GM12878 (cell line): ENCODE data around the gene B3GAT2. TPM values are rescaled to one million over a fixed set of nuclear protein-coding genes. Genes with fewer than 3 reads are reported as not detected.

Experiments used
- ATAC-seq: fragments of 200-7000 bp; cut with Tn5 transposase; 3 replicates; pipeline ENCODE4 v1.9.1; 2020; ENCODE audit warnings: mild to moderate bottlenecking, moderate library complexity
- BruUV-seq: library from RNA; stranded (reverse); fragments of 400-500 nt; replicated peaks from 2 replicates; lab custom pipeline; 2021; lab: Mats Ljungman, UMichigan
- CTCF ChIA-PET: fragments of 300-600 bp; sonication (Branson Sonifier 250); formaldehyde crosslinking; extraction: SDS; loops from one replicate; lab custom pipeline; 2021; ENCODE audit warnings: inconsistent platforms; lab: Yijun Ruan, JAX
- POLR2A ChIA-PET: fragments of 350-600 bp; formaldehyde crosslinking; extraction: SDS; loops from one replicate; lab custom pipeline; 2021; ENCODE audit warnings: inconsistent platforms; lab: Charles Lee
- RAD21 ChIA-PET: fragments of 300-600 bp; sonication (Branson Sonifier 250); formaldehyde crosslinking; loops from one replicate; lab custom pipeline; 2023; ENCODE audit warnings: antibody characterized with exemption; ENCODE audit not compliant: unreplicated experiment; lab: Charles Lee
- SMC1A ChIA-PET: fragments of 300-600 bp; sonication (Branson Sonifier 250); formaldehyde crosslinking; loops from one replicate; lab custom pipeline; 2023; ENCODE audit not compliant: unreplicated experiment, uncharacterized antibody; lab: Charles Lee
- DNase-seq: peaks from one replicate; pipeline ENCODE4 v3.0.0-alpha.2; 2011; ENCODE audit warnings: low read depth, low spot score
- FAIRE-seq: peaks from 3 replicates; lab custom pipeline; 2011; peaks lifted over from hg19 to GRCh38; lab: Jason Lieb, UNC
- H2AFZ ChIP-seq: 2 replicates; pipeline ENCODE4 v1.6.0; 2011; ENCODE audit warnings: low read depth, low read length, control low read depth; ENCODE audit not compliant: control insufficient read depth
- H3K27ac ChIP-seq: 2 replicates; pipeline ENCODE4 v1.5.1; 2011; ENCODE audit warnings: control low read depth; ENCODE audit not compliant: control insufficient read depth, insufficient read depth
- H3K27me3 ChIP-seq, 2 experiments: replicated peaks in 1 of 2; 2 replicates each; pipeline versions ENCODE4 v1.6.0 to v1.6.1; 2011; ENCODE audit warnings: low read length in 1 of 2; ENCODE audit not compliant: control insufficient read depth in 2 of 2, insufficient read depth in 2 of 2
- H3K36me3 ChIP-seq, 2 experiments: 2 replicates each; pipeline ENCODE4 v1.5.1; 2011; ENCODE audit warnings: low read length in 1 of 2; ENCODE audit not compliant: control insufficient read depth in 2 of 2, insufficient read depth in 2 of 2
- H3K4me1 ChIP-seq: 2 replicates; pipeline ENCODE4 v1.6.1; 2011; ENCODE audit warnings: mild to moderate bottlenecking, low read length, moderate library complexity, mixed read lengths; ENCODE audit not compliant: control insufficient read depth, insufficient read depth
- H3K4me2 ChIP-seq: 2 replicates; pipeline ENCODE4 v1.6.0; 2011; ENCODE audit warnings: control low read depth; ENCODE audit not compliant: control insufficient read depth, insufficient read depth
- H3K4me3 ChIP-seq: fragments of 200-600 bp; sonication (generic); 2 replicates; pipeline ENCODE4 v1.5.1; 2016
- H3K79me2 ChIP-seq: 2 replicates; pipeline ENCODE4 v1.6.0; 2011; ENCODE audit warnings: low read length; ENCODE audit not compliant: control insufficient read depth, insufficient read depth
- H3K9ac ChIP-seq: 2 replicates; pipeline ENCODE4 v1.8.0; 2011; ENCODE audit warnings: low read length, control low read depth, mixed read lengths; ENCODE audit not compliant: control insufficient read depth, insufficient read depth
- H3K9me3 ChIP-seq: replicated peaks from 3 replicates; pipeline ENCODE4 v1.5.1; 2011; ENCODE audit warnings: mild to moderate bottlenecking, low read length; ENCODE audit not compliant: control insufficient read depth, insufficient read depth
- H4K20me1 ChIP-seq: 2 replicates; pipeline ENCODE4 v1.6.0; 2011; ENCODE audit not compliant: control insufficient read depth, insufficient read depth
- BACH1 ChIP-seq: fragments of 450-650 bp; IDR thresholded peaks from 2 replicates; pipeline ENCODE4 v1.6.1; 2017; ENCODE audit warnings: mild to moderate bottlenecking, borderline replicate concordance
- CREB1 ChIP-seq: IDR thresholded peaks from 2 replicates; pipeline ENCODE4 v1.6.1; 2012; ENCODE audit warnings: low read depth, mild to moderate bottlenecking, inconsistent platforms
- EGR1 ChIP-seq, 2 experiments: IDR thresholded peaks; 1 replicate in 1 of 2; 2 replicates in 1 of 2; pipeline ENCODE4 v1.6.1; 2011 to 2012; ENCODE audit warnings: low read depth in 2 of 2, low read length in 2 of 2, borderline replicate concordance in 1 of 2, mild to moderate bottlenecking in 1 of 2, moderate library complexity in 1 of 2
- FOXK2 ChIP-seq: fragments of 450-650 bp; IDR thresholded peaks from 2 replicates; pipeline ENCODE4 v1.6.1; 2017; ENCODE audit warnings: mild to moderate bottlenecking, moderate library complexity
- HDAC2 ChIP-seq: fragments of 200-600 bp; sonication (generic); IDR thresholded peaks from 2 replicates; pipeline ENCODE4 v1.6.1; 2017
- RBBP5 ChIP-seq: fragments of 200-600 bp; sonication (generic); conservative IDR thresholded peaks from 2 replicates; pipeline ENCODE4 v1.6.1; 2016
- SMC3 ChIP-seq: IDR thresholded peaks from 2 replicates; pipeline ENCODE4 v1.6.1; 2011; ENCODE audit warnings: low read length, improper control_type of control experiment, borderline replicate concordance
- SP1 ChIP-seq: IDR thresholded peaks from one replicate; pipeline ENCODE4 v1.6.1; 2011; ENCODE audit warnings: low read depth, low read length
- SRF ChIP-seq, 2 experiments: IDR thresholded peaks; 2 replicates each; pipeline ENCODE4 v1.6.1; 2011; ENCODE audit warnings: low read depth in 2 of 2, low read length in 2 of 2, mild to moderate bottlenecking in 1 of 2, moderate library complexity in 1 of 2
- STAT3 ChIP-seq: IDR thresholded peaks from 2 replicates; pipeline ENCODE4 v1.6.1; 2011; ENCODE audit warnings: low read depth, low read length, improper control_type of control experiment
- ZNF384 ChIP-seq: IDR thresholded peaks from 2 replicates; pipeline ENCODE4 v1.6.1; 2012; ENCODE audit warnings: low read depth, mild to moderate bottlenecking, low read length, improper control_type of control experiment, borderline replicate concordance
- ZSCAN29 ChIP-seq: fragments of 450-650 bp; IDR thresholded peaks from 2 replicates; pipeline ENCODE4 v1.6.1; 2017; ENCODE audit warnings: mild to moderate bottlenecking, moderate library complexity
- ZZZ3 ChIP-seq: IDR thresholded peaks from 2 replicates; pipeline ENCODE4 v1.6.1; 2011; ENCODE audit warnings: low read depth; ENCODE audit not compliant: control insufficient read depth, insufficient read length
- WGBS: methylation state at CpG from one replicate; pipeline ENCODE4 v1.1.6; 2016; ENCODE audit warnings: low lambda C conversion rate; ENCODE audit not compliant: insufficient replicate concordance, insufficient coverage; ENCODE audit errors: missing lambda C conversion rate; 5-methylcytosine and 5-hydroxymethylcytosine counted together
- in situ Hi-C: fragments of 300-500 bp; cut with MboI; formaldehyde crosslinking; loops from 9 replicates; pipeline ENCODE4 v1.14.3; 2018; ENCODE audit warnings: mixed read lengths
- intact Hi-C: fragments of 100-400 bp; cut with micrococcal nuclease; formaldehyde crosslinking; loops from one replicate; pipeline ENCODE4 v1.14.2; 2022; ENCODE audit not compliant: unreplicated experiment
- polyA plus RNA-seq, 11 experiments: library from polyadenylated mRNA; depleted of rRNA in 4 of 11; unstranded in 6 of 11; stranded (reverse) in 5 of 11; fragments of >200 nt; fragmentation: Nextera tagmentation in 4 of 11; fragmentation: Illumina TruSeq in 1 of 11; extraction: Ambion mirVana in 4 of 11; extraction: Trizol in 1 of 11; gene quantifications; 1 replicate in 1 of 11; 2 replicates in 10 of 11; pipeline versions ENCODE4 v1.2.1 to v1.2.3, GENCODE V29; 2011 to 2016; ENCODE audit warnings: inconsistent platforms in 2 of 11, missing spikeins in 2 of 11, low read depth in 1 of 11
- total RNA-seq, 4 experiments: library from RNA; depleted of rRNA in 3 of 4; stranded (reverse); fragments of >200 nt in 3 of 4; fragmentation: Illumina TruSeq in 1 of 4; extraction: Trizol in 1 of 4; gene quantifications; 2 replicates each; pipeline versions ENCODE4 v1.2.1 to v1.2.3, GENCODE V29; 2013 to 2021
- TF ChIP-seq, protein P1 (sequence below): IDR thresholded peaks from 2 replicates; pipeline ENCODE4 v1.6.1; 2011; ENCODE audit warnings: mild to moderate bottlenecking, low read depth, low read length, moderate library complexity; ENCODE audit not compliant: insufficient replicate concordance
- TF ChIP-seq, protein P2 (sequence below): fragments of 450-650 bp; formaldehyde crosslinking; IDR thresholded peaks from 2 replicates; pipeline ENCODE4 v1.4.0; 2020; ENCODE audit warnings: mild to moderate bottlenecking, moderate library complexity
- TF ChIP-seq, protein P3 (sequence below): fragments of 450-650 bp; IDR thresholded peaks from 2 replicates; pipeline ENCODE4 v1.6.1; 2017; ENCODE audit warnings: low read depth, mild to moderate bottlenecking, moderate library complexity

Gene B3GAT2
- total and polyA plus RNA-seq, 10 of the 15 experiments (the other 5 are each of a cell fraction or from before 2014, with no cell fraction given) = 0.04 to 1.2 (median 0.22) TPM; not detected in 5

DNA sequence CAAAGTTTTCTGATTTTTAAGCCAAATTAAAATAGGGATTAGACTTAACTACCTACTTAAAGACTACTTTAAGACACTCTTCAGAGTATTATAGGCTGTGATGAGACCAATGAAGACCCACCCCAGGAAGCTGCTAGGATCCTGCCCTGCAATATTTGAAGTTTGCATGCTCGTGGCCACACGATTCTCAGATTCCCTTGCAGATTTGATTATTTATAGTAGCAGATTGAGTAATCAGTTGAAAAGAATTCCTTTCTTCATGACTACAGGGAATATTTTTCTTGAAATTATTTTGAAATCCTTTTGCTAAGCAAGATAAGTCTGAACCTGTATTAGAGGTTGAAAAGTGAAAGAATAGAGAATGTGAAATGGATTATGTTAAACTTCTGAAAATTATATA lies 122.3 kb downstream of the B3GAT2 start:
- H3K27ac ChIP-seq = no peak overlapping the region
- H3K79me2 ChIP-seq = no peaks in the 10 kb centered on the region
- DNase-seq (no peak), FAIRE-seq (no peak), ATAC-seq (no peak)
- no peaks in the 10 kb centered on the region for H3K36me3 ChIP-seq
- TF ChIP-seq, protein P1, sequence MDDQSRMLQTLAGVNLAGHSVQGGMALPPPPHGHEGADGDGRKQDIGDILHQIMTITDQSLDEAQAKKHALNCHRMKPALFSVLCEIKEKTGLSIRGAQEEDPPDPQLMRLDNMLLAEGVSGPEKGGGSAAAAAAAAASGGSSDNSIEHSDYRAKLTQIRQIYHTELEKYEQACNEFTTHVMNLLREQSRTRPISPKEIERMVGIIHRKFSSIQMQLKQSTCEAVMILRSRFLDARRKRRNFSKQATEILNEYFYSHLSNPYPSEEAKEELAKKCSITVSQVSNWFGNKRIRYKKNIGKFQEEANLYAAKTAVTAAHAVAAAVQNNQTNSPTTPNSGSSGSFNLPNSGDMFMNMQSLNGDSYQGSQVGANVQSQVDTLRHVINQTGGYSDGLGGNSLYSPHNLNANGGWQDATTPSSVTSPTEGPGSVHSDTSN = no peak
- TF ChIP-seq ZZZ3 = no peak
- TF ChIP-seq RBBP5 = no peak
- TF ChIP-seq ZSCAN29 = no peak
- no peak for TF ChIP-seq ZNF384
- TF ChIP-seq HDAC2 = no peak
- no peak for TF ChIP-seq CREB1
- no peak for TF ChIP-seq SRF (IDR thresholded peaks at IDR 0.05; ENCODE audit: low read depth in 2 of 2, low read length in 2 of 2)
- no peak for TF ChIP-seq FOXK2
- TF ChIP-seq, protein P2, sequence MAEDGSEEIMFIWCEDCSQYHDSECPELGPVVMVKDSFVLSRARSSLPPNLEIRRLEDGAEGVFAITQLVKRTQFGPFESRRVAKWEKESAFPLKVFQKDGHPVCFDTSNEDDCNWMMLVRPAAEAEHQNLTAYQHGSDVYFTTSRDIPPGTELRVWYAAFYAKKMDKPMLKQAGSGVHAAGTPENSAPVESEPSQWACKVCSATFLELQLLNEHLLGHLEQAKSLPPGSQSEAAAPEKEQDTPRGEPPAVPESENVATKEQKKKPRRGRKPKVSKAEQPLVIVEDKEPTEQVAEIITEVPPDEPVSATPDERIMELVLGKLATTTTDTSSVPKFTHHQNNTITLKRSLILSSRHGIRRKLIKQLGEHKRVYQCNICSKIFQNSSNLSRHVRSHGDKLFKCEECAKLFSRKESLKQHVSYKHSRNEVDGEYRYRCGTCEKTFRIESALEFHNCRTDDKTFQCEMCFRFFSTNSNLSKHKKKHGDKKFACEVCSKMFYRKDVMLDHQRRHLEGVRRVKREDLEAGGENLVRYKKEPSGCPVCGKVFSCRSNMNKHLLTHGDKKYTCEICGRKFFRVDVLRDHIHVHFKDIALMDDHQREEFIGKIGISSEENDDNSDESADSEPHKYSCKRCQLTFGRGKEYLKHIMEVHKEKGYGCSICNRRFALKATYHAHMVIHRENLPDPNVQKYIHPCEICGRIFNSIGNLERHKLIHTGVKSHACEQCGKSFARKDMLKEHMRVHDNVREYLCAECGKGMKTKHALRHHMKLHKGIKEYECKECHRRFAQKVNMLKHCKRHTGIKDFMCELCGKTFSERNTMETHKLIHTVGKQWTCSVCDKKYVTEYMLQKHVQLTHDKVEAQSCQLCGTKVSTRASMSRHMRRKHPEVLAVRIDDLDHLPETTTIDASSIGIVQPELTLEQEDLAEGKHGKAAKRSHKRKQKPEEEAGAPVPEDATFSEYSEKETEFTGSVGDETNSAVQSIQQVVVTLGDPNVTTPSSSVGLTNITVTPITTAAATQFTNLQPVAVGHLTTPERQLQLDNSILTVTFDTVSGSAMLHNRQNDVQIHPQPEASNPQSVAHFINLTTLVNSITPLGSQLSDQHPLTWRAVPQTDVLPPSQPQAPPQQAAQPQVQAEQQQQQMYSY (CRISPR knock-in tag) = no peak
- TF ChIP-seq BACH1 = no peak
- TF ChIP-seq EGR1 (IDR thresholded peaks at IDR 0.05; ENCODE audit: borderline replicate concordance in 1 of 2, low read depth in 2 of 2, low read length in 2 of 2) = no peak
- no peak for TF ChIP-seq SMC3
- TF ChIP-seq STAT3 = no peak
- TF ChIP-seq, protein P3, sequence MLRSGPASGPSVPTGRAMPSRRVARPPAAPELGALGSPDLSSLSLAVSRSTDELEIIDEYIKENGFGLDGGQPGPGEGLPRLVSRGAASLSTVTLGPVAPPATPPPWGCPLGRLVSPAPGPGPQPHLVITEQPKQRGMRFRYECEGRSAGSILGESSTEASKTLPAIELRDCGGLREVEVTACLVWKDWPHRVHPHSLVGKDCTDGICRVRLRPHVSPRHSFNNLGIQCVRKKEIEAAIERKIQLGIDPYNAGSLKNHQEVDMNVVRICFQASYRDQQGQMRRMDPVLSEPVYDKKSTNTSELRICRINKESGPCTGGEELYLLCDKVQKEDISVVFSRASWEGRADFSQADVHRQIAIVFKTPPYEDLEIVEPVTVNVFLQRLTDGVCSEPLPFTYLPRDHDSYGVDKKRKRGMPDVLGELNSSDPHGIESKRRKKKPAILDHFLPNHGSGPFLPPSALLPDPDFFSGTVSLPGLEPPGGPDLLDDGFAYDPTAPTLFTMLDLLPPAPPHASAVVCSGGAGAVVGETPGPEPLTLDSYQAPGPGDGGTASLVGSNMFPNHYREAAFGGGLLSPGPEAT = no peak
- no peak for TF ChIP-seq SP1
- intact Hi-C loops = no loop called here
- H4K20me1 ChIP-seq = no peaks in the 10 kb centered on the region
- CTCF ChIA-PET = no interaction called here
- H3K9ac ChIP-seq = no peak overlapping the region
- no peaks in the 10 kb centered on the region for H3K27me3 ChIP-seq
- in situ Hi-C loops = no loop called here
- no peak overlapping the region for H3K4me3 ChIP-seq
- H3K4me2 ChIP-seq = no peak overlapping the region
- SMC1A ChIA-PET = interaction anchor here (0.9 kb wide), 1 partner anchor 82 kb away, joined by 4 read pairs; no protein-coding TSS in a partner anchor
- no peaks in the 10 kb centered on the region for H3K9me3 ChIP-seq
- 77% methylated on average over 2 of the region's 2 CpGs for WGBS
- no TSS peak for BruUV-seq
- POLR2A ChIA-PET = no interaction called here
- no peaks in the 10 kb centered on the region for H3K4me1 ChIP-seq
- H2AFZ ChIP-seq = no peak overlapping the region
- RAD21 ChIA-PET = no interaction called here
